Mucosa of stomach (tissue), 1 donor: ENCODE measurements around the gene EPHB3.

ENCODE experiments used
- H3K27me3 ChIP-seq: one replicate; pipeline ENCODE4 v1.7.0; 2013; ENCODE audit warnings: mild to moderate bottlenecking, low read length; ENCODE audit not compliant: control insufficient read depth, insufficient read depth
- H3K36me3 ChIP-seq: one replicate; pipeline ENCODE4 v1.7.0; 2013; ENCODE audit warnings: low read length; ENCODE audit not compliant: control insufficient read depth, insufficient read depth
- H3K4me1 ChIP-seq: one replicate; pipeline ENCODE4 v1.7.0; 2013; ENCODE audit warnings: mild to moderate bottlenecking, low read length; ENCODE audit not compliant: control insufficient read depth, insufficient read depth
- H3K4me3 ChIP-seq: one replicate; pipeline ENCODE4 v1.7.0; 2013; ENCODE audit warnings: low read length
- H3K9ac ChIP-seq: one replicate; pipeline ENCODE4 v1.7.0; 2013; ENCODE audit warnings: mild to moderate bottlenecking, low read length, moderate library complexity
- H3K9me3 ChIP-seq: one replicate; pipeline ENCODE4 v1.7.0; 2013; ENCODE audit warnings: mild to moderate bottlenecking, low read length, moderate library complexity; ENCODE audit not compliant: control insufficient read depth
- donor health status: Pancreatic carcinoma.

EPHB3 gene

DNA sequence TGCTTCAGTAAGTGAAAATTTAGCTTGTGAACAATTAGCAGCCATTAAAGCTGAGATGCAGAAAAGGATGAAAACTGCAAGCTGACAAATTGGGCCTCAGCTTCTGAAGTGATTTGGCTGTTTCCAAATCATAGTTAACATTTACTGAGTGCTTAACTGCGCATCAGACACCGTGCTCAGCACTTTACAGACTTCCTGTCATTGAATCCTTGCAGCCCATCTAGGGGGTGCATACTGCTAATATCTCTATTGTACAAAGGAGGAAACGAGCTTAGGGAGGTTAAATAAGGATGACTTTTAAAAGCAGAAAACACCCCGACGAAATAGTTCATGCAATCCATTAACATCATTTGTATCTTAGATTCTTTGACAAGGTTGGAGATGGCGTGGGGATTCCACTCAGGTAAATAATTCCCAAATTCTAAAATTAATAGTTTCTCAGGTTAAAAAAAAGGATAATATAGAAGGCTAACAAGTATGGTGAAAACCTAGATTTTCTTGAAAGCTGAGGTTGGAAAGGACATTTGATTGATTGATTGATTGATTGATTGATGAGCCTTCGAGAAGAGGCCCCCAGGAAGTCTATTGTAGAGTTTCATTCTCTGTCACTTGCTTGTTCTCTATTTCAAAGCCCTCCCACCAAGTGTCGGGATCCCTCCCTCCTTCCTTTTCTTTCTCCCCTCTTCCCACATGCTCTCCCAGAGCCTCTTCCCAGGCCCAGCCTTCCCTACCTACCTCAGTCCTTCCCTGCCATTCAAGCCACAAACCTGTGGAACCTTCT lies 23.5 kb upstream of the EPHB3 start:
- no peak overlapping the region for H3K4me3 ChIP-seq
- no peaks in the 10 kb centered on the region for H3K4me1 ChIP-seq
- H3K9ac ChIP-seq = no peak overlapping the region
- no peaks in the 10 kb centered on the region for H3K36me3 ChIP-seq
- peaks cover 13% of the 10 kb centered on the region for H3K27me3 ChIP-seq
- H3K9me3 ChIP-seq = no peaks in the 10 kb centered on the region

DNA sequence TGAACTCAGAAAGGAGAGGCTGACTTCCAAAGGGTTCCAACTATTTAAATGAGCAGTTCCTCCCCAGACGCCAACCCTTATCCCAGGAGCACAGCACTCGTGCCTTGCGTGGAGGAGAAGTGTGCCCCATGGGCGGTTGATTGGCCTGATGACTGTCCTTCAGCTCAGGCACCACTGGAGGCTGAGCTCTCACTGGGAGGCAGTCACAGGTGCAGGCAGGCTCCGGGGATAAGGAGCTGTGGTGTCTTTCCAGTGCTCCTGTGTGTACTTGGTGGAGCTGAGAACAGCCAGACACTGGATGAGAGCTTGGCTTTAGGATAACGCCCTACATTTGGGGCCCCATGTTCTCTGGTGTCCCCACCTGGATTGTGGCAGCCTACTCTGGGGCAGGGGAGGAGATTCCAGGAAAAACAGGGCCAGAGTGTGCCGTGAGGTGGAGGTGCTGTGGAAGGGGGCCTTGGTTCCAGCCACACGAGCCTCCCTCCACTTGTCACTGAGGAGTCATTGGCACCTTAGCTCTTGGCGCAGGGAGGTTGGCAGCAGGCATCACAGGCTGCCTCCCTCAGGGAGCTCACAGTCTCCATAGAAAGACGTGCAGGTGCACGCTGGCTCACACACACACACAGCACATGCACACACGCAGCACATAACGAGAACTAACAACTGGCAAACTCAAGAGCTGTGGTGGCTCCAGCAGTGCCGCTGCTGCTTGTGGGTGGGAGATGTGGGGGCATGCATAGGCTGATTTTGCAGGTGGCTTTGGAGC lies 22.7 kb upstream of the EPHB3 start:
- H3K36me3 ChIP-seq = no peaks in the 10 kb centered on the region
- peaks cover 2% of the 10 kb centered on the region for H3K4me1 ChIP-seq
- H3K9me3 ChIP-seq = no peaks in the 10 kb centered on the region
- H3K4me3 ChIP-seq = no peak overlapping the region
- no peak overlapping the region for H3K9ac ChIP-seq
- H3K27me3 ChIP-seq = peaks cover 20% of the 10 kb centered on the region

DNA sequence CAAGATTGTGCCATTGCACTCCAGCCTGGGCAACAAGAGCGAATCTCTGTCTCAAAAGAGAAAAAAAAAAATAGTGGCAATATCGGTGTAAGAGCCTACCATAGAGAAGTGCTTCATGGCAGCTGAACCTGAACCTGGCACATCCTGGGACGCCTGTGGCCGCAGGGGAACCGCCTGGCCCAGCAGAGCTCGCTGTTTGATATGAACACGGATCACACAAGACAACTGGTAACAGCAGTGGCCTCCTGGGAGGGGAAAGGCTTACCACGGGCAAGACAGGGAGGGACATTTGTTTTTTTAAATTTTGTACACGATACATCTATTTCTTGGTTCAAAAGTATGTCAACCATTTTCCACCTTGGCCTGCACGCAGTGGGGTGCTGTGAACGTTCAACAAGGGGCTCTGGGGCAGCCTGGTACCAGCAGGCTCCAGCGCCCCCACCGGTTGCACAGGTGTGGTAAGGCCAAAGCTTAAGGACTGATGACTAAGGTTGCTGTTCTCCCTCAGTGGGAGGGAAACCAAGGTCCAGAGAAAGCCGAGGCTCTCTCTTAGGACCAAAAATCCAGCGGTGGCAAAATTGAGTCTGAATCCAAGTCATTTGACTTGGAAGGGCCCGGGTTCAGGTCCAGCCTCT lies 21.7 kb upstream of the EPHB3 start:
- Histone ChIP-seq H3K9ac (no peak overlapping the region), H3K4me3 (no peak overlapping the region), H3K4me1 (peaks cover 5% of the 10 kb centered on the region), H3K36me3 (no peaks in the 10 kb centered on the region), H3K27me3 (peaks cover 20% of the 10 kb centered on the region), H3K9me3 (no peaks in the 10 kb centered on the region)

DNA sequence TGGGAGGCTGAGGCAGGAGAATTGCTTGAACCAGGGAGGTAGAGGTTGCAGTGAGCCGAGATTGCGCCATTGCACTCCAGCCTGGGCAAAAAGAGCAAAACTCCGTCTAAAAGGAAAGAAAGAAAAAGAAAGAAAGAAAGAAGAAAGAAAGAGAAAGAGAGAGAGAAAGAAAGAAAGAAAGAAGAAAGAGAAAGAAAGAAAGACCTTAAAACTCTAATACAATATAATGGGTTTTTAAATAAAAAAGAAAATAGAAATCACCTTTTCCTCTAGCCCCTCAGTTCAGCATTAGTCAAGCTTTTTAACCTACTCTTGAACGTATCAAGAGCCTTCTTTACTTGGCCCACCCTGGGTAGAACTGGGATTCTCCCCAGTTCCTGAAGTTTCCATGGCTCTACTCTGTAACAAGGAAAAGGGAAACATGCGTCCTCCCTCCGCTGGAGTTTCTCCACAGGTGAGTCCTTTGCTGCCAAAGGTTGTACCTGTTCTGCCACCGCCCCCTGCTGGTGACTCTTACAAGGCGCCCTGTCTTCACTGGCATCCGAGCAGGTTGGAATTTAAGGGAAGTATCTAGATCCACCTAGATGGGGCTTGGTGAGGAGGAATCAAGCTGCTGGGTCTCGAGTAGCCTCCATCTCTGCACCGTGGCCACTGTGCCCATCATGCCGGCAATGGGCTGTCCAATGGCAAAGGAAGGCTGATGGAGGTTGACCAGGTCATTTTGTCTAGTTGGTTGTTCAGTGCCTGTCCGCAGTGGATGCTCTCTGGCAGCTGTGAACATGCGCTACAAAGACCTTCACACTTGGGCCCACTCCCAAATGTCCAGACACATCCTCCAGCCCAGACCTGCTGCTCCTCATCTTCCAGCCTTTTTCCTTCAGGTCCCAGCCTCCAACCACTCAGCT lies 20.6 kb upstream of the EPHB3 start:
- H3K4me1 ChIP-seq = peaks cover 5% of the 10 kb centered on the region
- H3K27me3 ChIP-seq = peaks cover 20% of the 10 kb centered on the region
- no peak overlapping the region for H3K9ac ChIP-seq
- H3K9me3 ChIP-seq = no peaks in the 10 kb centered on the region
- no peaks in the 10 kb centered on the region for H3K36me3 ChIP-seq
- no peak overlapping the region for H3K4me3 ChIP-seq

DNA sequence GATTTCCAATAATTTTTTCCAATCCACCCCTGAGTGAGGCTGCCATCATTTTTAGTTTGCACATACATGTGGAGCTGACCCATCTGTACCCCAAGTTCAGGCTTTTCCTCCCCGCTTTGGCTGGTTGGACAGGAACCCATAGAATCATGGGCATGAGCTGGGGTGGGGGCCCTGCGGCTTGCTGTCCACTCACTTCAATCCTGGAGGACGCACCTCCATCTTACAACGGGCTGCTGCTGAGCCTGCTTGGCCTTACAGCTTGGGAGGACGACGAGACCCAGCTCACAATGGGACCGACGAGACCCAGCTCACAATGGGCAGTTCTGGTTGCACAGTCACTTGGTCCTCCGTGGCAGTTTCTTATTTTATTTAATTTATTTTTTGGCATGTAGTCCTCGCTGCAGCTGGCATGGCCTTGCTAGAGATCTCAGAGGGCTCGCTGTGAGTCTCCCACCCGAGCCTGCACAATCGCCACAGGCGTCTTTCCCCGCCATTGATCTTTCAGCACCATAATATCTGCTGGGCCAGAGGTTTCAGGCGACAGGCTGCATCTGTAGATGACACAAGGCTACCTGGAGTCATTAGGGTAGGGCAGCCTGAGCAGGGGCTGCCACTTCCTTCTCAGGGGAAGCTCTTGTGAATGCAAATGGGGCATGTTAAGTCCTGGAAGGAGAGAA lies 19.6 kb upstream of the EPHB3 start:
- Histone ChIP-seq H3K36me3 (no peaks in the 10 kb centered on the region), H3K4me1 (peaks cover 5% of the 10 kb centered on the region), H3K9me3 (no peaks in the 10 kb centered on the region), H3K27me3 (peaks cover 14% of the 10 kb centered on the region), H3K4me3 (no peak overlapping the region), H3K9ac (no peak overlapping the region)

DNA sequence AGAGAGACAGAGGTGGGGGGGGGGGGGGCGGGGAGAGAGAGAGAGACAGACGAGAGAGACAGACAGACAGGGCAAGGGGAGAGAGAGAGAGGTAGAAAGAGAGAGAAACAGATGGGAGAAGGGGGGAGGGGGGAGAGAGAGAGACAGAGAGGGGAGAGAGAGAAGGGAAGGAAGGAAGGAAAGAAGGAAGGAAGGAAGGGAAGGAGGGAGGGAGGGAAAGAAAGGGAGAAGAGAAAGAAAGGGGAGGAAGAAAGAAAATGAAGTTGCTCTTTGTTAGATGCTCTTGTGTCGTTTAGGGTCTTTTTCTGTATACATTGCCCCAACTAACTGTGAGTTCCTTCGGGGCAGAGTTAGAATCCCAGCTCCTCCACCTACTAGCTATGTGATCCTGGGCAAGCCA lies 19.0 kb upstream of the EPHB3 start:
- Histone ChIP-seq H3K4me1 (peaks cover 5% of the 10 kb centered on the region), H3K9ac (no peak overlapping the region), H3K36me3 (no peaks in the 10 kb centered on the region), H3K27me3 (peaks cover 14% of the 10 kb centered on the region), H3K9me3 (no peaks in the 10 kb centered on the region), H3K4me3 (no peak overlapping the region)

DNA sequence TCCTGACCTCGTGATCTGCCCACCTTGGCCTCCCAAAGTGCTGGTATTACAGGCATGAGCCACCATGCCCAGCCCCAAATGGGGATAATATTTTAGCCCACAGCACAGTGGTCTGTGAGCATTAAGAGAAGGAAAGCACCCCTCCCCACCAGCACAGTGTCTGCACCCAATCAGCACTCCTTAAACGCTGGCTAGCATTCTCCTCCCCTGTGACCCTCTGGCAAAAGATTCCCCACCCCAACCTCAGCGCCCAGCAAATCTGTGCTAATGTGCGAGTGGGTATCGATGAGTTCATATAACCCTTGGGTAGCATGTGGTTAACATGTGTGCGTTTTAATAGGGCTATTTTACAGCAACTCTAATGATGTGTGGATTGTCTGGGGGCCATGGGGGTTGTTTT lies 18.3 kb upstream of the EPHB3 start:
- H3K27me3 ChIP-seq = peaks cover 14% of the 10 kb centered on the region
- H3K4me1 ChIP-seq = peaks cover 5% of the 10 kb centered on the region
- H3K9ac ChIP-seq = no peak overlapping the region
- no peaks in the 10 kb centered on the region for H3K36me3 ChIP-seq
- H3K9me3 ChIP-seq = no peaks in the 10 kb centered on the region
- H3K4me3 ChIP-seq = no peak overlapping the region

DNA sequence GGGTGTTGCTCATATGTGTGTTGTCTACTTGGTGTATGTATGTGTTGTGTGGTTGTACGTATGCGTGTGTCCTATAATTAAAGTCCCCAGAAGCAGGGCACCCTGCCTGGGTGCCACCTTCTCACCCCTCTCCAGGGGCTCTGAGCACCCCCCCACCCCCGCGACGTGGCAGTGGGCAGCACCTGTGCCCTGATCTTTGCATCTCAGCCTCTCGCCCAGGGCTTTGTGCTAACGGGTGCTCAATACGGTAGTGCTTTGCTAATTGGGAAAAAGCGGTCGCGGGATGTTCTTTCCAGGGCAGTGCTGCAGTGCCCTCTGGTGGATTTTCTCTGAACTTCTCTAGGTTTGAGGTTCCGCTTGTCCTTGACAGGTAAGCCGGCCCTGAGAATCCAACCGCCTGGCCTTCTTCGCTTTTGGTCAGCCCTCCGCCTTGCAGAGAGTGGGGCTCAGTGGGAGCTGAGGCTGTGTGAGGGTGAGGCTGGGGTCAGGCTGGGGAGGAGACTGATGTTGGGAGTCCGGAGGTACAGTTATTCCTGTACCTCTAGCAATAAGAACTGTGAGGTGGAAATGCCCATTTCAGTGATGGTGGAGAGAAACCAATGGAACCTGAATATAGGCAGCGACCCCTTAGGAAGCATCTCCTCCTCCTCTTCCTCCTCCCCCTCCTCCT lies 17.6 kb upstream of the EPHB3 start:
- Histone ChIP-seq H3K4me1 (peaks cover 5% of the 10 kb centered on the region), H3K27me3 (peaks cover 7% of the 10 kb centered on the region), H3K4me3 (no peak overlapping the region), H3K36me3 (no peaks in the 10 kb centered on the region), H3K9me3 (no peaks in the 10 kb centered on the region), H3K9ac (no peak overlapping the region)

DNA sequence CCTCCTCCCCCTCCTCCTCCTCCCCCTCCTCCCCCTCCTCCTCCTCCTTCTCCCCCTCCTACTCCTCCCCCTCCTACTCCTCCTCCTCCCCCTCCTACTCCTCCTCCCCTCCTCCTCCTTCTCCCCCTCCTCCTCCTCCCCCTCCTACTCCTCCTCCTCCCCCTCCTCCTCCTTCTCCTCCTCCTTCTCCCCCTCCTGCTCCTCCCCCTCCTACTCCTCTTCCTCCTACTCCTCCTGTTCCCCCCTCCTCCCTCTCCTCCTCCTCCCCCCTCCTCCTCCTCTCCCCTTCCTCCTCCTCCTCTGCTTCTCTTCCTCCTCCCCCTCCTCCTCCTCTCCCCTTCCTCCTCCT lies 17.1 kb upstream of the EPHB3 start:
- H3K36me3 ChIP-seq = no peaks in the 10 kb centered on the region
- H3K9me3 ChIP-seq = no peaks in the 10 kb centered on the region
- H3K27me3 ChIP-seq = peaks cover 7% of the 10 kb centered on the region
- peaks cover 5% of the 10 kb centered on the region for H3K4me1 ChIP-seq
- H3K4me3 ChIP-seq = no peak overlapping the region
- no peak overlapping the region for H3K9ac ChIP-seq

DNA sequence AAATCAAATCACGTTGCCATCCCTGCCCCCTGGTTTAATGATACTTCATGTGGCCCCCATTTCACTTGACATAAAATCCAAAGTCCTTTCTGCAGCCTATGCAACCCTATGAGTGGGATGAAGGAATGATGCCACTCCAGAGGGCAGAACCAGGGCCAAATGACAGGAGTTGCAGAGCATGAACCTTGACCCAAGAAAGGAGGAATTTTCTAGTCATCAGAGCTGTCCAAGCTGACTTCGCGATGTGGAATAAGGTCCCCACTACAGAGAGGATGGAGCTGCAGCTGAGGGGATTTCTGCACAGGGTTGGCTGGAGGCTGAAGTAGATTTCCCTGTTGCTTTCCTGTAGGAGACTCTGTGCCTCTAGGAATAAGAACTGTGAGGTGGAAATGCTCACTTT lies 15.8 kb upstream of the EPHB3 start:
- Histone ChIP-seq H3K27me3 (peaks cover 7% of the 10 kb centered on the region), H3K9ac (no peak overlapping the region), H3K36me3 (no peaks in the 10 kb centered on the region), H3K4me1 (peaks cover 5% of the 10 kb centered on the region), H3K4me3 (no peak overlapping the region), H3K9me3 (no peaks in the 10 kb centered on the region)

DNA sequence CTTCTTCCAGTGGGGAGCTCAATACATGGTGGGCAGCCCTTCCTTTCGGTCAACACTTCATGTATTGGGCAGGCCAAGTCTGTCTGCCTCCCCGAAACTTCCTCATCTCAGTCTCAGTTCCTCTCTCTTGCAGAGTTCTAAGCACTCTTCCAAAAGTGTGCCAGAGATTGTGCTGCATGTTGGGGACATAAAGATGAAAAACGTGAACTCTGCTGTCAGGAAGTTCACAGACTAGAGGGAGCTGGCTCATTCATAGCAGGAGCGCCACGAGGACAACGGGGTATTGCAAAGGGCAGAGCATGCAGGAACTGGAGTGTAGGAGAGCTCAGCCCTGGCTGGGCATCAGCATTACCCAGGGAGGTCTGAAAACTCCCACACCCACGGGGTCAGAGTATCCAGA lies 15.3 kb upstream of the EPHB3 start:
- peaks cover 5% of the 10 kb centered on the region for H3K4me1 ChIP-seq
- H3K9me3 ChIP-seq = no peaks in the 10 kb centered on the region
- H3K27me3 ChIP-seq = peaks cover 7% of the 10 kb centered on the region
- no peak overlapping the region for H3K4me3 ChIP-seq
- no peak overlapping the region for H3K9ac ChIP-seq
- H3K36me3 ChIP-seq = no peaks in the 10 kb centered on the region
